ENCODE measurements around the gene CDH22. TPM values are rescaled to one million over a fixed set of nuclear protein-coding genes. Genes with fewer than 3 reads are reported as not detected.

The CDH22 gene
- total RNA-seq, 1 experiment from 2014 or later, result not detected

- in situ Hi-C loops (cut with HindIII; ENCODE audit: low pct_unique_long_range_greater_than_20kb, low sequenced_read_pairs) (no loop called here), intact Hi-C loops (cut with micrococcal nuclease; ENCODE audit: unreplicated experiment) (no loop called here)
- ATAC-seq (peak; percentile 52; the same call in 1 of the 2 replicates), DNase-seq (ENCODE audit: low read depth, low spot score) (no peak)
- Histone ChIP-seq H3K27me3 (ENCODE audit: control insufficient read depth, insufficient read depth, low read length) (no peaks in the 10 kb centered on the region; the same call in 1 of the 2 replicates), H3K36me3 (ENCODE audit: control insufficient read depth, insufficient read depth, low read length) (no peaks in the 10 kb centered on the region), H3K4me1 (ENCODE audit: control insufficient read depth, insufficient read depth, low read length) (no peaks in the 10 kb centered on the region), H3K4me3 (ENCODE audit: low read depth in 2 of 2, low read length in 2 of 2) (no peak overlapping the region), H3K9me3 (ENCODE audit: control insufficient read depth, insufficient read depth, low read depth, low read length) (no peaks in the 10 kb centered on the region), H3K27ac (ENCODE audit: low read length) (no peak overlapping the region)
- no peak for TF ChIP-seq POLR2AphosphoS5 (IDR thresholded peaks at IDR 0.05; ENCODE audit: low read depth, low read length)
- TF ChIP-seq, protein P1, sequence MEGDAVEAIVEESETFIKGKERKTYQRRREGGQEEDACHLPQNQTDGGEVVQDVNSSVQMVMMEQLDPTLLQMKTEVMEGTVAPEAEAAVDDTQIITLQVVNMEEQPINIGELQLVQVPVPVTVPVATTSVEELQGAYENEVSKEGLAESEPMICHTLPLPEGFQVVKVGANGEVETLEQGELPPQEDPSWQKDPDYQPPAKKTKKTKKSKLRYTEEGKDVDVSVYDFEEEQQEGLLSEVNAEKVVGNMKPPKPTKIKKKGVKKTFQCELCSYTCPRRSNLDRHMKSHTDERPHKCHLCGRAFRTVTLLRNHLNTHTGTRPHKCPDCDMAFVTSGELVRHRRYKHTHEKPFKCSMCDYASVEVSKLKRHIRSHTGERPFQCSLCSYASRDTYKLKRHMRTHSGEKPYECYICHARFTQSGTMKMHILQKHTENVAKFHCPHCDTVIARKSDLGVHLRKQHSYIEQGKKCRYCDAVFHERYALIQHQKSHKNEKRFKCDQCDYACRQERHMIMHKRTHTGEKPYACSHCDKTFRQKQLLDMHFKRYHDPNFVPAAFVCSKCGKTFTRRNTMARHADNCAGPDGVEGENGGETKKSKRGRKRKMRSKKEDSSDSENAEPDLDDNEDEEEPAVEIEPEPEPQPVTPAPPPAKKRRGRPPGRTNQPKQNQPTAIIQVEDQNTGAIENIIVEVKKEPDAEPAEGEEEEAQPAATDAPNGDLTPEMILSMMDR (IDR thresholded peaks at IDR 0.05), result peak; percentile 81
- BruUV-seq (replicated peaks), result no TSS peak
- POLR2A ChIA-PET, result no interaction called here
- CTCF ChIA-PET, result no interaction called here
Measured at GRCh38 chr20:46151936-46152335, 156.4 kb downstream of the CDH22 start.

DNA sequence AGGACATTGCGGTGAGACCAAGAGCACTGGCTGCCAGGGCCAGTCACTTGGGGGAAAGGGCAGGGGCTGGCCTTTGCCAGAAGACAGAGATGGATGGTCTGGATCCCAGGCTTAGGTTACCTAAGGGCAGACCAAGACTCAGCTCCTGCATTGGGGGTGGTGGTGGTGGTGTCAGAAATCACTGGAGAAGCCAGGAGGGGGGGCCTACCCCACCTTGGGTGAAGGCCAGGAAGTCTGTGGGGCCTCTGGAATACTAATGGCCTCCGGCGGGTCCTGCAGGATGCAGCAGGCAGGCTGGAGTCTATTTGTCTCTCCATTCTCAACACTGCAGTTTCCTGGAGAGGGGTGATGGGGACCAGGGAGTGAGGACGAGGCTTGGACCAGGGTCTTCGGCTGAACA is 157.4 kb downstream of the CDH22 start:
- TF ChIP-seq, protein P1 (IDR thresholded peaks at IDR 0.05), result no peak
- TF ChIP-seq, protein P2, sequence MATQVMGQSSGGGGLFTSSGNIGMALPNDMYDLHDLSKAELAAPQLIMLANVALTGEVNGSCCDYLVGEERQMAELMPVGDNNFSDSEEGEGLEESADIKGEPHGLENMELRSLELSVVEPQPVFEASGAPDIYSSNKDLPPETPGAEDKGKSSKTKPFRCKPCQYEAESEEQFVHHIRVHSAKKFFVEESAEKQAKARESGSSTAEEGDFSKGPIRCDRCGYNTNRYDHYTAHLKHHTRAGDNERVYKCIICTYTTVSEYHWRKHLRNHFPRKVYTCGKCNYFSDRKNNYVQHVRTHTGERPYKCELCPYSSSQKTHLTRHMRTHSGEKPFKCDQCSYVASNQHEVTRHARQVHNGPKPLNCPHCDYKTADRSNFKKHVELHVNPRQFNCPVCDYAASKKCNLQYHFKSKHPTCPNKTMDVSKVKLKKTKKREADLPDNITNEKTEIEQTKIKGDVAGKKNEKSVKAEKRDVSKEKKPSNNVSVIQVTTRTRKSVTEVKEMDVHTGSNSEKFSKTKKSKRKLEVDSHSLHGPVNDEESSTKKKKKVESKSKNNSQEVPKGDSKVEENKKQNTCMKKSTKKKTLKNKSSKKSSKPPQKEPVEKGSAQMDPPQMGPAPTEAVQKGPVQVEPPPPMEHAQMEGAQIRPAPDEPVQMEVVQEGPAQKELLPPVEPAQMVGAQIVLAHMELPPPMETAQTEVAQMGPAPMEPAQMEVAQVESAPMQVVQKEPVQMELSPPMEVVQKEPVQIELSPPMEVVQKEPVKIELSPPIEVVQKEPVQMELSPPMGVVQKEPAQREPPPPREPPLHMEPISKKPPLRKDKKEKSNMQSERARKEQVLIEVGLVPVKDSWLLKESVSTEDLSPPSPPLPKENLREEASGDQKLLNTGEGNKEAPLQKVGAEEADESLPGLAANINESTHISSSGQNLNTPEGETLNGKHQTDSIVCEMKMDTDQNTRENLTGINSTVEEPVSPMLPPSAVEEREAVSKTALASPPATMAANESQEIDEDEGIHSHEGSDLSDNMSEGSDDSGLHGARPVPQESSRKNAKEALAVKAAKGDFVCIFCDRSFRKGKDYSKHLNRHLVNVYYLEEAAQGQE (IDR thresholded peaks at IDR 0.05; ENCODE audit: insufficient read depth in 1 of 2, low read depth in 2 of 2, low read length in 1 of 2), result no peak
- no peak for TF ChIP-seq POLR2AphosphoS5 (IDR thresholded peaks at IDR 0.05; ENCODE audit: low read depth, low read length)
- TF ChIP-seq SIN3A (IDR thresholded peaks at IDR 0.05; ENCODE audit: borderline replicate concordance, insufficient read depth, low read depth, low read length), result no peak
- TF ChIP-seq TCF7L2 (IDR thresholded peaks at IDR 0.05; ENCODE audit: low read depth, low read length), result no peak
- no peaks in the 10 kb centered on the region for H3K9me3 ChIP-seq (ENCODE audit: control insufficient read depth, insufficient read depth, low read depth, low read length)
- ATAC-seq, result no peak
- in situ Hi-C loops (cut with HindIII; ENCODE audit: low pct_unique_long_range_greater_than_20kb, low sequenced_read_pairs), result no loop called here
- DNase-seq (ENCODE audit: low read depth, low spot score), result no peak
- H3K27me3 ChIP-seq (ENCODE audit: control insufficient read depth, insufficient read depth, low read length), result no peaks in the 10 kb centered on the region; the same call in 1 of the 2 replicates
- no peak overlapping the region for H3K27ac ChIP-seq (ENCODE audit: low read length)
- ChIA-PET CTCF (interaction anchor here (0.7 kb wide), 1 partner anchor 11 kb away, joined by 11 read pairs; no protein-coding TSS in a partner anchor), POLR2A (no interaction called here)
- BruUV-seq (replicated peaks), result no TSS peak
- H3K4me3 ChIP-seq (ENCODE audit: low read depth in 2 of 2, low read length in 2 of 2), result no peak overlapping the region
- H3K36me3 ChIP-seq (ENCODE audit: control insufficient read depth, insufficient read depth, low read length), result no peaks in the 10 kb centered on the region
- intact Hi-C loops (cut with micrococcal nuclease; ENCODE audit: unreplicated experiment), result no loop called here
- no peaks in the 10 kb centered on the region for H3K4me1 ChIP-seq (ENCODE audit: control insufficient read depth, insufficient read depth, low read length)
